ENCODE data around the gene HFM1.
"Not testable (repeated sequence)": the region's sequence is repeated elsewhere in the genome, so short reads cannot be mapped to it uniquely, and the experiment has no call there.

Gene HFM1

DNA sequence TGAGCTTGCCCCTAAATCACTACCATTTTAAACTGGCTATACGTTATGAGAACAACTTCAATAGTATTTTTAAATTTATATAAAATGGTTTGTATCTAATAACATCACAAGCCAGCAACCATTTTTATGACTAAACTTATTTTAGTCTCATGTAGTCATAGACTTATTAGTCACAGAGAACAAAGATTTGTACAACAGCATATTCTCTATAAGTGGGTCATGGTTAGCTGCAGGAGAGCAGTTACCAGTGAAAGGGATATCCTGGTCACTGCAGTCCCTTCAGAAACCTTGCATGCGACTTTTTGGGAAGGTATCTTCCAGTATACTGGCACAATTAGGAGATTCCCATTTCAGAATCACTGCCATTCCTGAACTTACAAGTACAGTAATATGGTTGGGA, 90.0 kb downstream of the HFM1 start:
- TF ChIP-seq, protein P1, sequence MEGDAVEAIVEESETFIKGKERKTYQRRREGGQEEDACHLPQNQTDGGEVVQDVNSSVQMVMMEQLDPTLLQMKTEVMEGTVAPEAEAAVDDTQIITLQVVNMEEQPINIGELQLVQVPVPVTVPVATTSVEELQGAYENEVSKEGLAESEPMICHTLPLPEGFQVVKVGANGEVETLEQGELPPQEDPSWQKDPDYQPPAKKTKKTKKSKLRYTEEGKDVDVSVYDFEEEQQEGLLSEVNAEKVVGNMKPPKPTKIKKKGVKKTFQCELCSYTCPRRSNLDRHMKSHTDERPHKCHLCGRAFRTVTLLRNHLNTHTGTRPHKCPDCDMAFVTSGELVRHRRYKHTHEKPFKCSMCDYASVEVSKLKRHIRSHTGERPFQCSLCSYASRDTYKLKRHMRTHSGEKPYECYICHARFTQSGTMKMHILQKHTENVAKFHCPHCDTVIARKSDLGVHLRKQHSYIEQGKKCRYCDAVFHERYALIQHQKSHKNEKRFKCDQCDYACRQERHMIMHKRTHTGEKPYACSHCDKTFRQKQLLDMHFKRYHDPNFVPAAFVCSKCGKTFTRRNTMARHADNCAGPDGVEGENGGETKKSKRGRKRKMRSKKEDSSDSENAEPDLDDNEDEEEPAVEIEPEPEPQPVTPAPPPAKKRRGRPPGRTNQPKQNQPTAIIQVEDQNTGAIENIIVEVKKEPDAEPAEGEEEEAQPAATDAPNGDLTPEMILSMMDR (IDR thresholded peaks at IDR 0.05; ENCODE audit: control insufficient read depth, extremely low read depth, insufficient read depth): no peak
- DNase-seq (ENCODE audit: low read depth): no peak
- H3K4me3 ChIP-seq (ENCODE audit: low read depth, low read length): no peak overlapping the region

DNA sequence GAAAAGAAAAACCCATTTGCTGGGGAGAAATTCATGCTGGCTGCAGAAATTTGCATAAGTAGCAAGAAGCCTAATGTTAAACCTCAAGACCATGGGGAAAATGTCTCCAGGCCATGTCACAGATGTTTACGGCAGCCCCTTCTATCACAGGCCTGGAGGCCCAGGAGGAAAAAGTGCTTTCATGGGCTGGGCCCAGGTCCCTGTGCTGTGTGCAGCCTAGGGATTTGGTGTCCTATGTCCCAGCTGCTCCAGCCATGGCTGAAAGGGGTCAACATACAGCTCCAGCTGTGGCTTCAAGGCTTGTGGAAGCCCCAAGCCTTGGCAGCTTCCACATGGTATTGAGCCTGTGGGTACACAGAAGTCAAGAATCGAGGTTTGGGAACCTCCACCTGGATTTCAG, 93.0 kb downstream of the HFM1 start:
- DNase-seq (ENCODE audit: low read depth): no peak
- TF ChIP-seq, protein P1 (IDR thresholded peaks at IDR 0.05; ENCODE audit: control insufficient read depth, extremely low read depth, insufficient read depth): no peak
- H3K4me3 ChIP-seq (ENCODE audit: low read depth, low read length): no peak overlapping the region

- DNase-seq (ENCODE audit: low read depth): no peak
- H3K4me3 ChIP-seq (ENCODE audit: low read depth, low read length): no peak overlapping the region
- TF ChIP-seq, protein P1 (IDR thresholded peaks at IDR 0.05; ENCODE audit: control insufficient read depth, extremely low read depth, insufficient read depth): no peak
Observed at GRCh38 chr1:91308544-91308943, 96.1 kb downstream of the HFM1 start.

DNA sequence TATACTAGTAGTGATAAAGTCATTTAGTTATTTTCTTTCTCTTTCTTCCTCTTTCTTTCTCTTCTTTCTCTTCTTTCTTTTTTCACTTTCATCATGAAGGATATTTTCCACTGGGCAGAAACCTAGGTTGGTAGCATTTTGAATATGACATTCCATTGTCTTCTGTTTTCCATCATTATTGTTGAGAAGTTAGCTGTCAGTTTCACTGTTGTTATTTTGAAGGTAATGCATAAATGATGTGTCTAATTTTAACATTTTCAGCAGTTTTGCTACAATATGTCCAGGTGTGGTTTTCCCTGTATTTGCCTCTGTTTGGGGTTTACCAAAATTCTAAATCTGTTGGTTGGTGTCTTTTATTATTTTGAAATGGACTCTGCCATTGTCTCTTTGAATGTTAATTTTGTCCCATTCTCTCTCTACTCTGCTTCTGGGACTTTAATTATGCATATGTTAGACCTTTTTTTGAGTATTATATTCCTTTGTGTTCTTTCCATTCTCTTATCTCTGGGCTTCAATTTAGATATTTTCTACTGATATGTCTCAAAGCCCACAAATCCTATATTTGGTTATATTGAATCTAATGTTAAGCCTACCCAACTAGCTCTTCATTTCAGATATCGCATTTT, 96.7 kb downstream of the HFM1 start:
- H3K4me3 ChIP-seq (ENCODE audit: low read depth, low read length): no peak overlapping the region
- DNase-seq (ENCODE audit: low read depth): no peak
- TF ChIP-seq, protein P1 (IDR thresholded peaks at IDR 0.05; ENCODE audit: control insufficient read depth, extremely low read depth, insufficient read depth): no peak

DNA sequence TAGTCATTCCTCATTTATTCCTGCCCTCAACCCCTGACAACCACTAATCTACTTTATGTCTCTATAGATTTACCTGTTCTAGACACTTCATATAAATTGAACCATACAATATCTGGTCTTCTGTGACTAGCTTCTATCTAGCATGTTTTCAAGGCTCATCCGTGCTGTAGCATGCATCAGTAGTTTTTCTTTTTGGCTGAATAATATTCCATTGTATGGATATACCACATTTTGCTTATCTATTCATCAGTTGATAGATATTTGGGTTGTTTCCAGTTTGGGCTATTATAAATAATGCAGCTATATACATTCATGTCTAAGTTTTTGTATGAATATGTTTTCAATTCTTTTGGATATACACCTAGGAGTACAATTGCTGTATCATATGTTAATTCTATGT, 101.5 kb downstream of the HFM1 start:
- no peak overlapping the region for H3K4me3 ChIP-seq (ENCODE audit: low read depth, low read length)
- no peak for DNase-seq (ENCODE audit: low read depth)
- TF ChIP-seq, protein P1 (IDR thresholded peaks at IDR 0.05; ENCODE audit: control insufficient read depth, extremely low read depth, insufficient read depth): no peak

DNA sequence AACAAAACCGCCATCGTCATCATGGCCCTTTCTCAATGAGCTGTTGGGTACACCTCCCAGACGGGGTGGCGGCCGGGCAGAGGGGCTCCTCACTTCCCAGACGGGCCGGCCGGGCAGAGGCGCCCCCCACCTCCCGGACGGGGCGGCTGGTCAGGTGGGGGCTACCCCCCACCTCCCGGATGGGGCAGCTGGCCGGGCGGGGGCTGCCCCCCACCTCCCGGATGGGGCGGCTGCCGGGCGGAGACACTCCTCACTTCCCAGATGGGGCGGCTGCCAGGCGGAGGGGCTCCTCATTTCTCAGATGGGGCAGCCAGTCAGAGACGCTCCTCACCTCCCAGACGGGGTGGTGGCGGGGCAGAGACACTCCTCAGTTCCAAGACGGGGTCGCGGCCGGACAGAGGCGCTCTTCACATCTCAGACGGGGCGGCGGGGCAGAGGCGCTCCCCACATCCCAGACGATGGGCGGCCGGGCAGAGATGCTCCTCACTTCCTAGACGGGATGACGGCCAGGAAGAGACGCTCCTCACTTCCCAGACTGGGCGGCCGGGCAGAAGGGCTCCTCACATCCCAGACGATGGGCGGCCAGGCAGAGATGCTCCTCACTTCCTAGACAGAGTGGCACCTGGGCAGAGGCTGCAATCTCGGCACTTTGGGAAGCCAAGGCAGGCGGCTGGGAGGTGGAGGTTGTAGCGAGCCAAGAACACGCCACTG, 115.6 kb downstream of the HFM1 start:
- H3K4me3 ChIP-seq (ENCODE audit: low read depth, low read length); DNase-seq (ENCODE audit: low read depth): not testable (repeated sequence)

GRCh38 chr1:91286962-91287317, 117.7 kb downstream of the HFM1 start:
- DNase-seq (ENCODE audit: low read depth); H3K4me3 ChIP-seq (ENCODE audit: low read depth, low read length): not testable (repeated sequence)

DNA sequence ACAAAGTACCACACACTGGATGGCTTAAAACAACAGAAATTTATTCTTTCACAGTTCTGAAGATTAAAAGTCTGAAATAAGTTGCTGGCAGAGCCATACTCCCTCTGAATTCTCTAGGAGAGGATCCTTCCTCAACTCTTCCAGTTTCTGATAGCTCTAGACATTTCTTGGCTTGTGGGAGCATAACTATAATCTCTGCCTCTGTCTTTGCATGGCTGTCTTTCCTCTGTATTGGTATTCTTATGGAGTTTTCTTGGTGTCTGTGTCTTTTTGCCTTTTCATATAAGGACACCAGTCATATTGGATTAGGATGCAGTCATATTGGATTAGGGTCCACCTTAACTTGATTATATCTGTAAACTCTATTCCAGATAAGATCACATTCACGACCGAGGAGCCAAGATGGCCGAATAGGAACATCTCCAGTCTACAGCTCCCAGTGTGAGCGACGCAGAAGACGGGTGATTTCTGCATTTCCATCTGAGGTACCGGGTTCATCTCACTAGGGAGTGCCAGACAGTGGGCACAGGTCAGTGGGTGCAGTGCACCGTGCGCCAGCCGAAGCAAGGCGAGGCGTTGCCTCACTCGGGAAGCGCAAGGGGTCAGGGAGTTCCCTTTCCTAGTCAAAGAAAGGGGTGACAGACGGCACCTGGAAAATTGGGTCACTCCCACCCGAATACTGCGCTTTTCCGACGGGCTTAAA, 118.2 kb downstream of the HFM1 start:
- not testable (repeated sequence) for DNase-seq (ENCODE audit: low read depth); H3K4me3 ChIP-seq (ENCODE audit: low read depth, low read length)

All from LNCaP clone FGC (cell line).